ENCODE data around the gene TMEM266. TPM values are rescaled to one million over a fixed set of nuclear protein-coding genes. Genes with fewer than 3 reads are reported as not detected.

TMEM266 gene
- total RNA-seq, 1 experiment from 2014 or later: not detected

DNA sequence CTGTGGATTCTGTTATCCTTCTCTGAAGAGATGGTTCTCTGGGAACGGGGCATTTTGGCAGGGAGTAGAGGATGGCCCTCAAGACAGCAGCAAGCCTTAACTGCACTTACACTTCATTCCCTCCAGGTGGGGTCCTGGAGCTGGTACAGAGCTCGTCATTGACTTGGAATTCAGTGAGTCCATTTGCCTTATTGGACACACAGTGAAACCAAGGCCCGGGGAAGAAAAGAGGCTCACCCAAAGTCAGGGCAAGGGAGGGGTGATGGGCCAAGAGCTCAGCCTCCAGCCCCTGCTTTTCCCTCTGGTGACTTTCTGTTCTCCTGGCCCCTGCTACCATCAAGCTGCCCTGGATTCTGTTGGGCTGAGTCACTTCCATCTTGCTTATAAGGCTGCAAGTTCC lies 125.9 kb downstream of the TMEM266 start:
- no peaks in the 10 kb centered on the region for H3K9me2 ChIP-seq (replicated peaks; ENCODE audit: low read length)
- intact Hi-C loops (cut with micrococcal nuclease): no loop called here
- H3K4me1 ChIP-seq (ENCODE audit: insufficient read depth, low read length): peaks cover 13% of the 10 kb centered on the region; the same call in 1 of the 2 replicates
- CTCF ChIA-PET: interaction anchor here (1.0 kb wide), 1 partner anchor 20 kb away, joined by 3 read pairs; no protein-coding TSS in a partner anchor
- peak; percentile 74 for DNase-seq
- POLR2A ChIA-PET (ENCODE audit: unreplicated experiment): interaction anchor here (0.5 kb wide), 1 partner anchor 179 kb away, joined by 5 read pairs; no protein-coding TSS in a partner anchor
- no peaks in the 10 kb centered on the region for H3K27me3 ChIP-seq (ENCODE audit: low read length)
- H3K9ac ChIP-seq (ENCODE audit: low read length): no peak overlapping the region
- peak; percentile 72 for ATAC-seq
- H3K9me3 ChIP-seq (ENCODE audit: low read length): no peaks in the 10 kb centered on the region
- TF ChIP-seq, protein P1, sequence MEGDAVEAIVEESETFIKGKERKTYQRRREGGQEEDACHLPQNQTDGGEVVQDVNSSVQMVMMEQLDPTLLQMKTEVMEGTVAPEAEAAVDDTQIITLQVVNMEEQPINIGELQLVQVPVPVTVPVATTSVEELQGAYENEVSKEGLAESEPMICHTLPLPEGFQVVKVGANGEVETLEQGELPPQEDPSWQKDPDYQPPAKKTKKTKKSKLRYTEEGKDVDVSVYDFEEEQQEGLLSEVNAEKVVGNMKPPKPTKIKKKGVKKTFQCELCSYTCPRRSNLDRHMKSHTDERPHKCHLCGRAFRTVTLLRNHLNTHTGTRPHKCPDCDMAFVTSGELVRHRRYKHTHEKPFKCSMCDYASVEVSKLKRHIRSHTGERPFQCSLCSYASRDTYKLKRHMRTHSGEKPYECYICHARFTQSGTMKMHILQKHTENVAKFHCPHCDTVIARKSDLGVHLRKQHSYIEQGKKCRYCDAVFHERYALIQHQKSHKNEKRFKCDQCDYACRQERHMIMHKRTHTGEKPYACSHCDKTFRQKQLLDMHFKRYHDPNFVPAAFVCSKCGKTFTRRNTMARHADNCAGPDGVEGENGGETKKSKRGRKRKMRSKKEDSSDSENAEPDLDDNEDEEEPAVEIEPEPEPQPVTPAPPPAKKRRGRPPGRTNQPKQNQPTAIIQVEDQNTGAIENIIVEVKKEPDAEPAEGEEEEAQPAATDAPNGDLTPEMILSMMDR (conservative IDR thresholded peaks at IDR 0.05; ENCODE audit: low read depth, low read length): peak; percentile 65; the same call in 1 of the 2 replicates
- no peak for TF ChIP-seq EZH2 (IDR thresholded peaks at IDR 0.05; ENCODE audit: low read length, unreplicated experiment)
- H2AFZ ChIP-seq (ENCODE audit: low read length): peak overlapping the region; percentile 76; the same call in 1 of the 2 replicates
- H3K4me3 ChIP-seq (ENCODE audit: low read length): no peak overlapping the region
- no peaks in the 10 kb centered on the region for H4K20me1 ChIP-seq (ENCODE audit: low read length)
- no peak overlapping the region for H3K27ac ChIP-seq (ENCODE audit: low read length)
- no peaks in the 10 kb centered on the region for H3K79me2 ChIP-seq (ENCODE audit: low read length)
- 0 out of 2 replicates have a peak overlapping the region, but pooled peaks have one; percentile 38 for H3K4me2 ChIP-seq (ENCODE audit: low read length)
- no TSS peak for BruUV-seq (replicated peaks)
- H3F3A ChIP-seq (ENCODE audit: low read length, unreplicated experiment): no peaks in the 10 kb centered on the region
- no peaks in the 10 kb centered on the region for H3K36me3 ChIP-seq (ENCODE audit: low read depth, low read length)

DNA sequence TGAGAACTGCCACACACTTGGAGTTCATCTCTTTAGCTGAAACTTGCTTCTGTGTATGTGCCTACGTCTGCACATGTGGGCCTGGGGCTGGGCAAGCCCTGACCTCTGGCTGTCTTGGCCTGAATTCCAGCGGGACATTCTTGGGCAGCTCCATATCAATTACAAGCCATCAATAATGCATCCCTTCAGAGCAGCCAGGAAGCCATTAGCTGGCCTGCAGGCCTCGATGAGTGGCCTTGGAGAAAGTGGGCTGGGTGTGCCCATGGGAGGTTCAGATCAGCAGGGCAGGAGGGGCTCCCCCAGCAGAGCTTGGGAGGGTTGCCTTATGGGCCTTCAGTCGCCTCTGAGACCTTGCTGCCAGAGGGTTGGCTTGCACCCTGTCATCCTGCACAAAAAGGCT lies 127.4 kb downstream of the TMEM266 start:
- Histone ChIP-seq H3K4me2 (ENCODE audit: low read length) (no peak overlapping the region), H3K9me2 (replicated peaks; ENCODE audit: low read length) (no peaks in the 10 kb centered on the region), H3K79me2 (ENCODE audit: low read length) (no peaks in the 10 kb centered on the region), H3K27me3 (ENCODE audit: low read length) (no peaks in the 10 kb centered on the region), H3F3A (ENCODE audit: low read length, unreplicated experiment) (no peaks in the 10 kb centered on the region), H3K4me3 (ENCODE audit: low read length) (no peak overlapping the region), H3K9me3 (ENCODE audit: low read length) (no peaks in the 10 kb centered on the region), H2AFZ (ENCODE audit: low read length) (no peak overlapping the region), H3K4me1 (ENCODE audit: insufficient read depth, low read length) (peaks cover 16% of the 10 kb centered on the region; the same call in 1 of the 2 replicates), H3K9ac (ENCODE audit: low read length) (no peak overlapping the region), H3K36me3 (ENCODE audit: low read depth, low read length) (no peaks in the 10 kb centered on the region), H4K20me1 (ENCODE audit: low read length) (no peaks in the 10 kb centered on the region), H3K27ac (ENCODE audit: low read length) (no peak overlapping the region)
- DNase-seq (no peak), ATAC-seq (no peak)
- intact Hi-C loops (cut with micrococcal nuclease): no loop called here
- ChIA-PET CTCF (no interaction called here), POLR2A (ENCODE audit: unreplicated experiment) (interaction anchor here (0.6 kb wide), 1 partner anchor 106 kb away, joined by 3 read pairs; no protein-coding TSS in a partner anchor)
- TF ChIP-seq EZH2phosphoT487 (IDR thresholded peaks at IDR 0.05; ENCODE audit: borderline replicate concordance, low read length) (no peak), EZH2 (IDR thresholded peaks at IDR 0.05; ENCODE audit: low read length, unreplicated experiment) (no peak)
- TF ChIP-seq, protein P1 (conservative IDR thresholded peaks at IDR 0.05; ENCODE audit: low read depth, low read length): no peak
- no TSS peak for BruUV-seq (replicated peaks)

DNA sequence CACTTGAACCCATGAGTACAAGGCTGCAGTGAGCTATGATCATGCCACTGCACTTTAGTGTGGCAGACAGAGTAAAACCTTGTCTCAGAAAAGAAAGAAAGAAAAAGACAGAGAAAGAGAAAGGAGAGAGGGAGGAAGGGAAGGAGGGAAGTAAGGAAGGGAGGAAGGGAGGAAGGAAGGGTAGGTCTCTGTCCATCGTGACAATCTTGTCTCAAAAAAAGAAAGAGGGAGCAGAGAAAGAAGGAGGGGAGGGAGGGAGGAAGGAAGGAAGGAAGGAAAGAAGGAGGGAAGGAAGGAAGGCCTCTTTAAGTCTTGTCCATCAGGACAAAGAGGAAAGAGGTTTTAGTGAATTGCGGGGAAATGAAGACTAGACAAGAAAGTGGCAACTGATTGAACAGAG lies 129.3 kb downstream of the TMEM266 start:
- DNase-seq: no peak
- H3K4me1 ChIP-seq (ENCODE audit: insufficient read depth, low read length): peaks cover 16% of the 10 kb centered on the region; the same call in 1 of the 2 replicates
- no peaks in the 10 kb centered on the region for H3K79me2 ChIP-seq (ENCODE audit: low read length)
- H3F3A ChIP-seq (ENCODE audit: low read length, unreplicated experiment): no peaks in the 10 kb centered on the region
- intact Hi-C loops (cut with micrococcal nuclease): no loop called here
- CTCF ChIA-PET: no interaction called here
- no peaks in the 10 kb centered on the region for H3K9me3 ChIP-seq (ENCODE audit: low read length)
- H3K36me3 ChIP-seq (ENCODE audit: low read depth, low read length): no peaks in the 10 kb centered on the region
- POLR2A ChIA-PET (ENCODE audit: unreplicated experiment): no interaction called here
- no peak overlapping the region for H2AFZ ChIP-seq (ENCODE audit: low read length)
- no peak overlapping the region for H3K9ac ChIP-seq (ENCODE audit: low read length)
- no peak for ATAC-seq
- H3K4me3 ChIP-seq (ENCODE audit: low read length): no peak overlapping the region
- H4K20me1 ChIP-seq (ENCODE audit: low read length): no peaks in the 10 kb centered on the region
- BruUV-seq (replicated peaks): no TSS peak
- TF ChIP-seq, protein P1 (conservative IDR thresholded peaks at IDR 0.05; ENCODE audit: low read depth, low read length): no peak
- TF ChIP-seq EZH2 (IDR thresholded peaks at IDR 0.05; ENCODE audit: low read length, unreplicated experiment): no peak
- TF ChIP-seq EZH2phosphoT487 (IDR thresholded peaks at IDR 0.05; ENCODE audit: borderline replicate concordance, low read length): no peak
- no peaks in the 10 kb centered on the region for H3K9me2 ChIP-seq (replicated peaks; ENCODE audit: low read length)
- H3K27ac ChIP-seq (ENCODE audit: low read length): no peak overlapping the region
- H3K27me3 ChIP-seq (ENCODE audit: low read length): no peaks in the 10 kb centered on the region
- no peak overlapping the region for H3K4me2 ChIP-seq (ENCODE audit: low read length)
